Sigmoid colon (tissue), 4 donors: Measurements from ENCODE around the gene CACNA1C.

Experiments used
- POLR2A ChIP-seq, 2 donors: fragments of 450-650 bp; IDR thresholded peaks; one replicate each; pipeline ENCODE4 v1.6.1; 2016; ENCODE audit warnings: antibody characterized with exemption in 2 of 2, mild to moderate bottlenecking in 2 of 2, moderate library complexity in 2 of 2
- POLR2AphosphoS5 ChIP-seq, 4 donors: sonication (generic); formaldehyde crosslinking; IDR thresholded peaks; one replicate each; pipeline ENCODE4 v1.6.1; 2017; ENCODE audit warnings: antibody characterized with exemption in 4 of 4
- TF ChIP-seq, protein P1 (sequence below), 4 experiments: fragments of 450-650 bp in 3 of 4; fragments of 200-600 bp in 1 of 4; IDR thresholded peaks; one replicate each; pipeline ENCODE4 v1.5.1; 2016 to 2019; ENCODE audit warnings: antibody characterized with exemption in 4 of 4, mild to moderate bottlenecking in 3 of 4, moderate library complexity in 2 of 4

DNA sequence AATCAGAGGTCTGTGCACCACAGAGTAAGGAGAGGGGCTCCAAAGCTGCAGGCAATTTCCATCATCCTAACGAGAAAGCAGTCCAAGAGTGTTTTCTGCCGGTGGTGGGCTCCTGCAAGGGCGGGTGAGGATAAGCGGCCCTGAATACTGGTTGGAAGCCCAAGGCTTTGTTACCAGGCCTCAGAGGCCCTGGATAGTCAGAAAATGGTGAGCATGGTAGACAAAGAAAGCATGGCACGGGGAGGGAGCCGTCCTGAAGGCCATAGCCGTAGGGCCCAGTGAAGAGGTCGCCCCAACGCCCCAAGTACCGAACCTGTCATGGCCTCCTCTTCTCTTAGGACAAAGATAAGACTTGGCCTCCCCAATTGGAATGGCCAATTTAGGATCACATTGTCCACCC, 435.3 kb downstream of the CACNA1C start:
- TF ChIP-seq, protein P1, sequence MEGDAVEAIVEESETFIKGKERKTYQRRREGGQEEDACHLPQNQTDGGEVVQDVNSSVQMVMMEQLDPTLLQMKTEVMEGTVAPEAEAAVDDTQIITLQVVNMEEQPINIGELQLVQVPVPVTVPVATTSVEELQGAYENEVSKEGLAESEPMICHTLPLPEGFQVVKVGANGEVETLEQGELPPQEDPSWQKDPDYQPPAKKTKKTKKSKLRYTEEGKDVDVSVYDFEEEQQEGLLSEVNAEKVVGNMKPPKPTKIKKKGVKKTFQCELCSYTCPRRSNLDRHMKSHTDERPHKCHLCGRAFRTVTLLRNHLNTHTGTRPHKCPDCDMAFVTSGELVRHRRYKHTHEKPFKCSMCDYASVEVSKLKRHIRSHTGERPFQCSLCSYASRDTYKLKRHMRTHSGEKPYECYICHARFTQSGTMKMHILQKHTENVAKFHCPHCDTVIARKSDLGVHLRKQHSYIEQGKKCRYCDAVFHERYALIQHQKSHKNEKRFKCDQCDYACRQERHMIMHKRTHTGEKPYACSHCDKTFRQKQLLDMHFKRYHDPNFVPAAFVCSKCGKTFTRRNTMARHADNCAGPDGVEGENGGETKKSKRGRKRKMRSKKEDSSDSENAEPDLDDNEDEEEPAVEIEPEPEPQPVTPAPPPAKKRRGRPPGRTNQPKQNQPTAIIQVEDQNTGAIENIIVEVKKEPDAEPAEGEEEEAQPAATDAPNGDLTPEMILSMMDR (IDR thresholded peaks at IDR 0.05): no peak
- no peak for TF ChIP-seq POLR2AphosphoS5 (IDR thresholded peaks at IDR 0.05)
- no peak for TF ChIP-seq POLR2A (IDR thresholded peaks at IDR 0.05)
